B cell (primary cell): Measurements from ENCODE around the gene CDH20. TPM values are rescaled to one million over a fixed set of nuclear protein-coding genes. Genes with fewer than 3 reads are reported as not detected.

Experiments
- ATAC-seq: fragments of 200-7000 bp; cut with Tn5 transposase; one replicate; pipeline ENCODE4 v1.10.0; 2021; ENCODE audit warnings: low read depth, mild to moderate bottlenecking, moderate number of reproducible peaks, moderate library complexity
- CTCF ChIA-PET: fragments of 350-600 bp; sonication (Branson Sonifier 250); formaldehyde crosslinking; loops from one replicate; lab custom pipeline; 2021; ENCODE audit warnings: antibody characterized with exemption, inconsistent platforms; lab: Charles Lee
- POLR2A ChIA-PET: fragments of 350-600 bp; sonication (Branson Sonifier 250); formaldehyde crosslinking; loops from one replicate; lab custom pipeline; 2021; ENCODE audit warnings: antibody characterized with exemption; lab: Charles Lee
- DNase-seq: peaks from one replicate; pipeline ENCODE4 v3.0.0; 2013
- H2AFZ ChIP-seq: 2 replicates; pipeline ENCODE4 v1.6.1; 2012; ENCODE audit warnings: mild to moderate bottlenecking, low read depth, low read length; ENCODE audit not compliant: insufficient read depth, poor library complexity, severe bottlenecking
- H3K27ac ChIP-seq, 2 donors: 1 replicate in 1 of 2; 2 replicates in 1 of 2; pipeline ENCODE4 v1.5.1; 2012 to 2013; ENCODE audit warnings: low read length in 2 of 2, mild to moderate bottlenecking in 2 of 2, moderate library complexity in 1 of 2
- H3K27me3 ChIP-seq, 4 experiments: fragments of 200-600 bp in 1 of 4; sonication (generic) in 1 of 4; replicated peaks in 1 of 4; 1 replicate in 2 of 4; 2 replicates in 2 of 4; pipeline versions ENCODE4 v1.6.1 to v1.7.0; 2013 to 2016; ENCODE audit warnings: low read length in 3 of 4, mild to moderate bottlenecking in 2 of 4, mixed read lengths in 1 of 4, moderate library complexity in 1 of 4; ENCODE audit not compliant: insufficient read depth in 4 of 4, control insufficient read depth in 3 of 4; ENCODE audit errors: control extremely low read depth in 1 of 4
- H3K36me3 ChIP-seq, 2 experiments: replicated peaks in 1 of 2; 1 replicate in 1 of 2; 2 replicates in 1 of 2; pipeline versions ENCODE4 v1.6.1 to v1.7.1; 2013; ENCODE audit warnings: low read length in 1 of 2; ENCODE audit not compliant: insufficient read depth in 2 of 2, control insufficient read depth in 1 of 2; ENCODE audit errors: control extremely low read depth in 1 of 2, extremely low read depth in 1 of 2
- H3K4me1 ChIP-seq, 2 donors: fragments of 200-600 bp in 1 of 2; sonication (generic) in 1 of 2; 1 replicate in 1 of 2; 2 replicates in 1 of 2; pipeline versions ENCODE4 v1.5.1 to v1.6.1; 2013 to 2017; ENCODE audit warnings: low read length in 2 of 2; ENCODE audit not compliant: control insufficient read depth in 2 of 2, insufficient read depth in 2 of 2
- H3K4me2 ChIP-seq: replicated peaks from 2 replicates; pipeline ENCODE3; 2012; ENCODE audit warnings: mild to moderate bottlenecking, low read depth, low read length; ENCODE audit not compliant: poor library complexity, severe bottlenecking
- H3K4me3 ChIP-seq, 5 experiments: fragments of 200-600 bp in 1 of 5; sonication (generic) in 1 of 5; 1 replicate in 3 of 5; 2 replicates in 2 of 5; pipeline versions ENCODE4 v1.5.1 to v1.7.0; 2011 to 2016; ENCODE audit warnings: low read length in 4 of 5, mild to moderate bottlenecking in 4 of 5, low read depth in 2 of 5, control low read depth in 1 of 5, moderate library complexity in 1 of 5; ENCODE audit not compliant: insufficient read depth in 1 of 5; ENCODE audit errors: control extremely low read depth in 1 of 5, extremely low read depth in 1 of 5
- H3K79me2 ChIP-seq: fragments of 200-600 bp; sonication (generic); one replicate; pipeline ENCODE4 v1.6.0; 2016; ENCODE audit warnings: low read length; ENCODE audit not compliant: control insufficient read depth, insufficient read depth
- H3K9ac ChIP-seq: fragments of 200-600 bp; sonication (generic); 2 replicates; pipeline ENCODE4 v1.6.1; 2017; ENCODE audit warnings: mild to moderate bottlenecking, low read length, moderate library complexity
- H3K9me3 ChIP-seq, 3 donors: one replicate each; pipeline versions ENCODE4 v1.6.1 to v1.7.1; 2013; ENCODE audit warnings: low read length in 2 of 3; ENCODE audit not compliant: control insufficient read depth in 2 of 3, insufficient read depth in 1 of 3; ENCODE audit errors: control extremely low read depth in 1 of 3
- H4K20me1 ChIP-seq: 2 replicates; pipeline ENCODE4 v1.6.0; 2012; ENCODE audit warnings: mild to moderate bottlenecking, low read length; ENCODE audit not compliant: insufficient read depth, control insufficient read depth, poor library complexity, severe bottlenecking
- H3K27ac Mint-ChIP-seq: one replicate; pipeline ENCODE4 v1.8.0; 2021; ENCODE audit warnings: mixed read lengths
- H3K27me3 Mint-ChIP-seq: one replicate; pipeline ENCODE4 v1.8.0; 2021; ENCODE audit warnings: mixed read lengths
- H3K4me1 Mint-ChIP-seq: one replicate; pipeline ENCODE4 v1.8.0; 2021; ENCODE audit warnings: mixed read lengths
- H3K4me3 Mint-ChIP-seq: one replicate; pipeline ENCODE4 v1.8.0; 2021; ENCODE audit warnings: mixed read lengths
- H3K9me3 Mint-ChIP-seq: one replicate; pipeline ENCODE4 v1.8.0; 2022; ENCODE audit warnings: mixed read lengths; ENCODE audit not compliant: insufficient read depth
- EZH2 ChIP-seq: IDR thresholded peaks from 2 replicates; pipeline ENCODE4 v1.6.1; 2012; ENCODE audit warnings: borderline replicate concordance, low read depth, mild to moderate bottlenecking, moderate library complexity, low read length; ENCODE audit not compliant: insufficient read depth, poor library complexity, severe bottlenecking
- WGBS: methylation state at CpG from one replicate; pipeline ENCODE4 v1.1.5; 2013; ENCODE audit warnings: missing lambda C conversion rate; ENCODE audit not compliant: insufficient coverage; 5-methylcytosine and 5-hydroxymethylcytosine counted together
- intact Hi-C: fragments of 100-400 bp; cut with micrococcal nuclease; formaldehyde crosslinking; loops from one replicate; pipeline ENCODE4 v1.10.0; 2022
- polyA plus RNA-seq: library from polyadenylated mRNA; depleted of rRNA; stranded (reverse); fragments of >200 nt; gene quantifications from 2 replicates; pipeline ENCODE4 v1.2.3, GENCODE V29; 2012
- total RNA-seq, 2 donors: library from RNA; stranded (reverse); fragments of 120-200 nt in 1 of 2; gene quantifications; 1 replicate in 1 of 2; 2 replicates in 1 of 2; pipeline versions ENCODE4 v1.2.3 to v1.2.4, GENCODE V29; 2013 to 2022
- TF ChIP-seq, protein P1 (sequence below): fragments of 200-600 bp; IDR thresholded peaks from one replicate; pipeline ENCODE4 v1.8.0; 2022; ENCODE audit warnings: antibody characterized with exemption, mild to moderate bottlenecking

The CDH20 gene
- total and polyA plus RNA-seq, 2 donors (not counting 1 experiment from before 2014, with no cell fraction given), result 0.09 TPM; not detected in 1

DNA sequence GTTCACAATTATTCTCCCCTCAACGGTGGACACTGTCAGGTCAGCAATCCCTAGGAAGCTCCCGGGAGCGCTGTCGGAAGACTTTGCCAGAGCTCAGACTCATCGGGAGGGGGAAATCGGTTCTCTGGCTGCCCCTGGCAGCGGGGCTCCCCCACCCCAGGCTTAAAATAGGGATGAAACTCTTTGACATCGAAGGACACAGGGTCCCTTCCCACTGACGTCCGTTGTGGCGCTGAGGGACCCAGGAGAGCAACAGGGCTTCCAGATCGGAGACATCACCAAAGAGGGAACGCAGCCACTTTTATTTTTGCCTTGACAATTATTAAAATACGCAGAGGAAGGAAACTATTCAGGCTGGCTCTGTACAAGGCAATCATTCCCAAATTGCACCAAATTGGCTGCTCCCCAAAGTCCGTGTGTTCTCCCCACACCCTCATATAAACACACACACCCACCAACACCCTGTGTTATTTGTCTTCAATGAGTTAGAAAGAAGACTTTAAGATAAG is 249.0 kb downstream of the CDH20 start:
- ChIA-PET POLR2A (no interaction called here), CTCF (interaction anchor here (0.6 to 2.5 kb wide), 8 partner anchors 9 to 1105 kb away, joined by 3 to 10 read pairs (median 4); no protein-coding TSS in a partner anchor)
- 33% methylated on average over 12 of the region's 15 CpGs for WGBS
- Histone ChIP-seq H3K4me2 (peak overlapping the region; percentile 7), H3K36me3 (no peaks in the 10 kb centered on the region), H3K4me3 (no peak overlapping the region), H3K27ac (no peak overlapping the region), H4K20me1 (no peaks in the 10 kb centered on the region), H3K4me1 (peaks cover 5 to 6% of the 10 kb centered on the region in 2 donors), H3K27me3 (peaks cover 0 to 20% (median 5%) of the 10 kb centered on the region in 4 experiments), H3K79me2 (no peaks in the 10 kb centered on the region), H3K9ac (no peak overlapping the region), H2AFZ (no peak overlapping the region), H3K9me3 (peaks cover 0 to 6% (median 0%) of the 10 kb centered on the region in 3 donors)
- Mint-ChIP-seq H3K27ac (no peak overlapping the region), H3K4me3 (no peak overlapping the region), H3K27me3 (peaks cover 40% of the 10 kb centered on the region), H3K9me3 (no peaks in the 10 kb centered on the region), H3K4me1 (peaks cover 6% of the 10 kb centered on the region)
- intact Hi-C loops, result no loop called here
- DNase-seq (no peak), ATAC-seq (no peak)
- TF ChIP-seq EZH2, result no peak
- TF ChIP-seq, protein P1, sequence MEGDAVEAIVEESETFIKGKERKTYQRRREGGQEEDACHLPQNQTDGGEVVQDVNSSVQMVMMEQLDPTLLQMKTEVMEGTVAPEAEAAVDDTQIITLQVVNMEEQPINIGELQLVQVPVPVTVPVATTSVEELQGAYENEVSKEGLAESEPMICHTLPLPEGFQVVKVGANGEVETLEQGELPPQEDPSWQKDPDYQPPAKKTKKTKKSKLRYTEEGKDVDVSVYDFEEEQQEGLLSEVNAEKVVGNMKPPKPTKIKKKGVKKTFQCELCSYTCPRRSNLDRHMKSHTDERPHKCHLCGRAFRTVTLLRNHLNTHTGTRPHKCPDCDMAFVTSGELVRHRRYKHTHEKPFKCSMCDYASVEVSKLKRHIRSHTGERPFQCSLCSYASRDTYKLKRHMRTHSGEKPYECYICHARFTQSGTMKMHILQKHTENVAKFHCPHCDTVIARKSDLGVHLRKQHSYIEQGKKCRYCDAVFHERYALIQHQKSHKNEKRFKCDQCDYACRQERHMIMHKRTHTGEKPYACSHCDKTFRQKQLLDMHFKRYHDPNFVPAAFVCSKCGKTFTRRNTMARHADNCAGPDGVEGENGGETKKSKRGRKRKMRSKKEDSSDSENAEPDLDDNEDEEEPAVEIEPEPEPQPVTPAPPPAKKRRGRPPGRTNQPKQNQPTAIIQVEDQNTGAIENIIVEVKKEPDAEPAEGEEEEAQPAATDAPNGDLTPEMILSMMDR, result peak; percentile 66

GRCh38 chr18:61583548-61583947 is 250.3 kb downstream of the CDH20 start:
- H3K4me3 ChIP-seq, result no peak overlapping the region
- TF ChIP-seq, protein P1, result no peak
- no peak for TF ChIP-seq EZH2
- no peaks in the 10 kb centered on the region for H3K9me3 Mint-ChIP-seq
- peaks cover 6% of the 10 kb centered on the region for H3K4me1 Mint-ChIP-seq
- H2AFZ ChIP-seq, result no peak overlapping the region
- no peaks in the 10 kb centered on the region for H3K79me2 ChIP-seq
- CTCF ChIA-PET, result interaction anchor here (0.7 to 2.5 kb wide), 3 partner anchors 17 to 548 kb away, joined by 3 to 10 read pairs (median 3); no protein-coding TSS in a partner anchor
- intact Hi-C loops, result no loop called here
- H3K27ac Mint-ChIP-seq, result no peak overlapping the region
- no peaks in the 10 kb centered on the region for H3K36me3 ChIP-seq
- H3K27me3 Mint-ChIP-seq, result peaks cover 41% of the 10 kb centered on the region
- no CpG with 5 or more reads among the region's 1 CpG for WGBS
- no peak overlapping the region for H3K9ac ChIP-seq
- ATAC-seq, result no peak
- no peak overlapping the region for H3K27ac ChIP-seq
- H3K4me3 Mint-ChIP-seq, result no peak overlapping the region
- peaks cover 0 to 6% (median 0%) of the 10 kb centered on the region in 3 donors for H3K9me3 ChIP-seq
- no peak for DNase-seq
- H3K4me1 ChIP-seq, result peaks cover 5 to 6% of the 10 kb centered on the region in 2 donors
- H3K27me3 ChIP-seq, result peaks cover 0 to 20% (median 3%) of the 10 kb centered on the region in 4 experiments
- H3K4me2 ChIP-seq, result no peak overlapping the region
- no peaks in the 10 kb centered on the region for H4K20me1 ChIP-seq
- POLR2A ChIA-PET, result no interaction called here
